Stimulated activated CD4-positive, alpha-beta T cell treated with anti-CD3 and anti-CD28 coated beads, TNF-alpha, amount 100 ng/mL, for 24 hours (primary cell): ENCODE data around the gene PCDHA7.
A peak's percentile ranks its signal among the peaks of the same experiment; 100 is the strongest.
"Not testable (repeated sequence)": the region's sequence is repeated elsewhere in the genome, so short reads cannot be mapped to it uniquely, and the experiment has no call there.

ENCODE experiments used
- DNase-seq, 3 experiments: peaks; one replicate each; pipeline ENCODE4 v3.0.0-alpha.2; 2020; ENCODE audit warnings: low read depth in 3 of 3

PCDHA7 gene

DNA sequence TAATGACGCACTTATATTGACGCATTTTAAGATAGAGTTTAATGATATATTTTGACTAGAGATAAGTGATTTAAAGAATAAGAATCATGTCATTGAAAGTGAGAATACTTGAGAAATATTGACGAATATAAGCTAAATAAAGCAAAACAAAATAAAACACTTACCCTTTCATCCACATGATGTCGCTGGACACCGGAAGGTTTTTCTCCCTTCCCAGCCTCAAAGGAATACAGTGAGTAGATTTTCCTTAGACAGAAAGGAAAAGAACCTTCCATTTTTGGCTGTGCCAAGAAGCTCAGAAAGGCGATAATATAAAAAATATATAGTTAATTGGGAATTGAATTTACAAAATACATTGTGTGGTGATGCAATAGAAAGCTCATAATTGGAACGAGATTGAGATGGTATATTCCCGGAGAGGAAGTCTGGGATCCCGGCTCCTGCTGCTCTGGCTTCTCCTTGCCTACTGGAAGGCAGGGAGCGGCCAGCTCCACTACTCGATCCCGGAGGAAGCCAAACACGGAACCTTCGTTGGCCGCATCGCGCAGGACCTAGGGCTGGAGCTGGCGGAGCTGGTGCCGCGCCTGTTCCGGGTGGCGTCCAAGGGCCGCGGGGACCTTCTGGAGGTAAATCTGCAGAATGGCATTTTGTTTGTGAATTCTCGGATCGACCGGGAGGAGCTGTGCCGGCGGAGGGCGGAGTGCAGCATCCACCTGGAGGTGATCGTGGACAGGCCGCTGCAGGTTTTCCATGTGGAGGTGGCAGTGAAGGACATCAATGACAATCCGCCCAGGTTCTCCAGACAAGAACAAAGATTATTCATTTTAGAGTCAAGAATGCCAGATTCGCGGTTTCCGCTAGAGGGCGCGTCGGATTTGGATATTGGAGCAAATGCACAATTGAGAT, 12.4 kb upstream of the PCDHA7 start, which contains the start of gene PCDHA5:
Gene PCDHA5, plus strand, starts transcription at position 239 of the 906 bp plus-strand sequence.
- peak in 1 of 3 experiments; percentile 28 for DNase-seq

DNA sequence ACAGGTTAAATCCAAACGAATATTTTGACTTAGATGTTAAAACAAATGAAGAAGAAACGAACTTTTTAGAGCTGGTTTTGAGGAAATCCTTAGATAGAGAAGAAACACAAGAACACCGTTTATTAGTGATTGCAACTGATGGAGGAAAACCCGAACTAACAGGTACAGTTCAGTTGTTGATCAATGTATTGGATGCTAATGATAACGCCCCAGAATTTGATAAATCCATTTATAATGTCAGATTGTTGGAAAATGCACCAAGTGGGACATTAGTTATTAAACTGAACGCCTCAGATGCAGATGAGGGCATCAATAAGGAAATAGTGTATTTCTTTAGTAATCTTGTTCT, 11.8 kb upstream of the PCDHA7 start:
- no peak for DNase-seq

DNA sequence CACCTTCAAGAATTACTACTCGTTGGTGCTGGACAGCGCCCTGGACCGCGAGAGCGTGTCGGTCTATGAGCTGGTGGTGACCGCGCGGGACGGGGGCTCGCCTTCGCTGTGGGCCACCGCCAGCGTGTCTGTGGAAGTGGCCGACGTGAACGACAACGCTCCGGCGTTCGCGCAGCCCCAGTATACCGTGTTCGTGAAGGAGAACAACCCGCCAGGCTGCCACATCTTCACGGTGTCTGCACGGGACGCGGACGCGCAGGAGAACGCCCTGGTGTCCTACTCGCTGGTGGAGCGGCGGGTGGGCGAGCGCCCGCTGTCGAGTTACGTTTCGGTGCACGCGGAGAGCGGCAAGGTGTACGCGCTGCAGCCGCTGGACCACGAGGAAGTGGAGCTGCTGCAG, 11.1 kb upstream of the PCDHA7 start:
- not testable (repeated sequence) for DNase-seq

DNA sequence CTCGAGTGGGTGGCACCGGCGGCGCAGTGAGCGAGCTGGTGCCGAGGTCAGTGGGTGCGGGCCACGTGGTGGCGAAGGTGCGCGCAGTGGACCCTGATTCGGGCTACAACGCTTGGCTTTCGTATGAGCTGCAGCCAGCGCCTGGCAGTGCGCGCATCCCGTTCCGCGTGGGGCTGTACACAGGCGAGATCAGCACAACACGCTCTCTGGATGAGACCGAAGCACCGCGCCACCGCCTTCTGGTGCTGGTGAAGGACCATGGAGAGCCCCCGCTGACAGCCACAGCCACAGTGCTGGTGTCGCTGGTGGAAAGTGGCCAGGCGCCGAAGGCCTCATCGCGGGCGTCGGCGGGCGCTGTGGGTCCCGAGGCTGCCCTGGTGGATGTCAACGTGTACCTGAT, 10.6 kb upstream of the PCDHA7 start:
- DNase-seq, result no peak

DNA sequence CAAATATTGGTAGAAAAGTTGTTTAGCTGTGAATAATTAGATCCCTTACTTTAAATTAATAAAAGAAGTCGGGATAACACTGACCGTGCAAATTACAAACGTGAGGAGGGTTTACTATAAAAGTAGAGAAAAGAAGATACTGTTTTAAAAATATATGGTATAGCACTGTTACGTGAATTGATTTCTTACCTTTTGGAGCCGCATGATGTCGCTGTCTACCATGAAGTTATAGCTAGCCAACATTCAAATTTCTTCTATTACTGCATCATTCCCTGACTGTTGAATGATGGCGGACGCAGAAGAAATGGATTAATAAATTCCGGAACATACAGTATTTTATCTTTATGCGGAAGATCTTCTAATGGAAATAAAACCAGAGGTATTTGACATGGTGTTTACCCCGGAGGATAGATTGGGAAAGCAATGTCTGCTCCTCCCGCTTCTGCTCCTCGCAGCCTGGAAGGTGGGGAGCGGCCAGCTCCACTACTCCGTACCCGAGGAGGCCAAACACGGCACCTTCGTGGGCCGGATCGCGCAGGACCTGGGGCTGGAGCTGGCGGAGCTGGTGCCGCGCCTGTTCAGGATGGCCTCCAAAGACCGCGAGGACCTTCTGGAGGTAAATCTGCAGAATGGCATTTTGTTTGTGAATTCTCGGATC, 6.2 kb upstream of the PCDHA7 start, which contains the start of gene PCDHA6:
Gene PCDHA6, plus strand, starts transcription at position 257 of the 658 bp plus-strand sequence. Its CDS starts 132 bp downstream, at position 389.
- no peak for DNase-seq

DNA sequence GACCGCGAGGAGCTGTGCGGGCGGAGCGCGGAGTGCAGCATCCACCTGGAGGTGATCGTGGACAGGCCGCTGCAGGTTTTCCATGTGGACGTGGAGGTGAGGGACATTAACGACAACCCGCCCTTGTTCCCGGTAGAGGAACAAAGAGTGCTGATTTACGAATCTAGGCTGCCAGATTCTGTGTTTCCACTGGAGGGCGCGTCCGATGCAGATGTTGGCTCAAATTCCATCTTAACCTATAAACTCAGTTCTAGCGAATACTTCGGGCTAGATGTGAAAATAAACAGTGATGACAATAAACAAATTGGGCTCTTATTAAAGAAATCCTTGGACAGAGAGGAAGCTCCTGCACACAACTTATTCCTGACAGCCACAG, 5.7 kb upstream of the PCDHA7 start:
- DNase-seq, result no peak

DNA sequence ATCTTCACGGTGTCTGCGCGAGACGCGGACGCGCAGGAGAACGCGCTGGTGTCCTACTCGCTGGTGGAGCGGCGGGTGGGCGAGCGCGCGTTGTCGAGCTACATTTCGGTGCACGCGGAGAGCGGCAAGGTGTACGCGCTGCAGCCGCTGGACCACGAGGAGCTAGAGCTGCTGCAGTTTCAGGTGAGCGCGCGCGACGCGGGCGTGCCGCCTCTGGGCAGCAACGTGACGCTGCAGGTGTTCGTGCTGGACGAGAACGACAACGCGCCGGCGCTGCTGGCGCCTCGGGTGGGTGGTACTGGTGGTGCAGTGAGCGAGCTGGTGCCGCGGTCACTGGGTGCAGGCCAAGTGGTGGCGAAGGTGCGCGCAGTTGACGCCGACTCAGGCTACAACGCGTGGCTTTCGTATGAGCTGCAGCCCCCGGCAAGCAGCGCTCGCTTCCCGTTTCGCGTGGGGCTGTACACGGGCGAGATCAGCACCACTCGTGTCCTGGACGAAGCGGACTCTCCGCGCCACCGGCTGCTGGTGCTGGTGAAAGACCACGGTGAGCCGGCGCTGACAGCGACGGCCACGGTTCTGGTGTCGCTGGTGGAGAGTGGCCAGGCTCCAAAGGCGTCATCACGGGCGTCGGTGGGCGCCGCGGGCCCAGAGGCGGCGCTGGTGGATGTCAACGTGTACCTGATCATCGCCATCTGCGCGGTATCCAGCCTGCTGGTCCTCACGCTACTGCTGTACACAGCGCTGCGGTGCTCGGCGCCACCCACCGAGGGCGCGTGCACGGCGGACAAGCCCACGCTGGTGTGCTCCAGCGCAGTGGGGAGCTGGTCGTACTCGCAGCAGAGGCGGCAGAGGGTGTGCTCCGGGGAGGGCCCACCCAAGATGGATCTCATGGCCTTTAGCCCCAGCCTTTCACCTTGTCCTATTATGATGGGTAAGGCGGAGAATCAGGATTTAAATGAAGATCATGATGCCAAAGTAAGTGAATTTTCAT, 4.3 kb upstream of the PCDHA7 start:
- DNase-seq, result not testable (repeated sequence)

DNA sequence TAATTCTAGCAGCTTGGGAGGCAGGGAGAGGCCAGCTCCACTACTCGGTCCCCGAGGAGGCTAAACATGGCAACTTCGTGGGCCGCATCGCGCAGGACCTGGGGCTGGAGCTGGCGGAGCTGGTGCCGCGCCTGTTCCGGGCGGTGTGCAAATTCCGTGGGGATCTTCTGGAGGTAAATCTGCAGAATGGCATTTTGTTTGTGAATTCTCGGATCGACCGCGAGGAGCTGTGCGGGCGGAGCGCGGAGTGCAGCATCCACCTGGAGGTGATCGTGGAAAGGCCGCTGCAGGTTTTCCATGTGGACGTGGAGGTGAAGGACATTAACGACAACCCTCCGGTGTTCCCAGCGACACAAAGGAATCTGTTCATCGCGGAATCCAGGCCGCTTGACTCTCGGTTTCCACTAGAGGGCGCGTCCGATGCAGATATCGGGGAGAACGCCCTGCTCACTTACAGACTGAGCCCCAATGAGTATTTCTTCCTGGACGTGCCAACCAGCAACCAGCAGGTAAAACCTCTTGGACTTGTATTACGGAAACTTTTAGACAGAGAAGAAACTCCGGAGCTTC, 455 bp downstream of the PCDHA7 start:
- not testable (repeated sequence) for DNase-seq

DNA sequence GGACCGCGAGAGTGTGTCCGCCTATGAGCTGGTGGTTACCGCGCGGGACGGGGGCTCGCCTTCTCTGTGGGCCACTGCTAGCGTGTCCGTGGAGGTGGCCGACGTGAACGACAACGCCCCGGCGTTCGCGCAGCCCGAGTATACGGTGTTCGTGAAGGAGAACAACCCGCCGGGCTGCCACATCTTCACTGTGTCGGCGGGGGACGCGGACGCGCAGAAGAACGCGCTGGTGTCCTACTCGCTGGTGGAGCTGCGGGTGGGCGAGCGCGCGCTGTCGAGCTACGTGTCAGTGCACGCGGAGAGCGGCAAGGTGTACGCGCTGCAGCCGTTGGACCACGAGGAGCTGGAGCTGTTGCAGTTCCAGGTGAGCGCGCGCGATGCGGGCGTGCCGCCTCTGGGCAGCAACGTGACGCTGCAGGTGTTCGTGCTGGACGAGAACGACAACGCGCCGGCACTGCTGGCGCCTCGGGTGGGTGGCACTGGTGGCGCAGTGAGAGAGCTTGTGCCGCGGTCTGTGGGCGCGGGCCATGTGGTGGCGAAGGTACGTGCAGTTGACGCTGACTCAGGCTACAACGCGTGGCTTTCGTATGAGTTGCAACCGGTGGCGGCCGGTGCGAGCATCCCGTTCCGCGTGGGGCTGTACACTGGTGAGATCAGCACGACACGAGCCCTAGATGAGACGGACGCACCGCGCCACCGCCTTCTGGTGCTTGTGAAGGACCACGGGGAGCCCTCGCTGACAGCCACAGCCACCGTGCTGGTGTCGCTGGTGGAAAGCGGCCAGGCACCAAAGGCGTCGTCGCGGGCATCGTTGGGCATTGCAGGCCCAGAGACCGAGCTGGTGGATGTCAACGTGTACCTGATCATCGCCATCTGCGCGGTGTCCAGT, 1.8 kb downstream of the PCDHA7 start:
- DNase-seq, result no peak

DNA sequence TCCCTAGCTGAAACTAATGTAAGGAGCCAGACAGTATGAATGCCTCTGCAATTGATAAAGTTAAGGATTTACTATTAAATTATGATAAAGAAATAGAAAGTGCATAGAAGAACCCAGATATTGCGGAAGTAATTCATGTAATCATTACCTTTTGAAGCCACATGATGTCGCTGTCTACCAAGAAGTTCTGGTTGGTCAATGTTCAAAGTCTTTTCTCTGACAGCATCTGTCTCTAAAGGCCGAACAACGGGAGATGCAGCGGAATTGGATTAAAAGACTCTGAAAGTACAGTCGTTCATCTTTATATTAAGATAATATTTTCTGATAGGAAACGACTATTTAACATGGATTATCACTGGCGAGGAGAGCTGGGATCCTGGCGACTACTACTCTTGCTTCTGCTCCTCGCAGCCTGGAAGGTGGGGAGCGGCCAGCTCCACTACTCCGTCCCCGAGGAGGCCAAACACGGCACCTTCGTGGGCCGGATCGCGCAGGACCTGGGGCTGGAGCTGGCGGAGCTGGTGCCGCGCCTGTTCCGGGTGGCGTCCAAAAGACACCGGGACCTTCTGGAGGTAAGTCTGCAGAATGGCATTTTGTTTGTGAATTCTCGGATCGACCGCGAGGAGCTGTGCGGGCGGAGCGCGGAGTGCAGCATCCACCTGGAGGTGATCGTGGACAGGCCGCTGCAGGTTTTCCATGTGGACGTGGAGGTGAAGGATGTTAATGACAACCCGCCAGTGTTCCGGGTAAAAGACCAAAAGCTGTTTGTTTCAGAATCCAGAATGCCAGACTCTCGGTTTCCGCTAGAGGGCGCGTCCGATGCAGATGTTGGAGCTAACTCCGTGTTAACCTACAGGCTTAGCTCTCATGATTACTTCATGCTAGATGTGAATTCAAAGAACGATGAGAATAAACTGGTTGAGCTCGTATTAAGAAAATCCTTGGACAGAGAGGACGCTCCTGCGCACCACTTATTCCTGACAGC, 7.2 kb downstream of the PCDHA7 start, which contains the start of gene PCDHA8:
Gene PCDHA8, plus strand, starts transcription at position 210 of the 985 bp plus-strand sequence. Its CDS starts 135 bp downstream, at position 345.
- no peak for DNase-seq

DNA sequence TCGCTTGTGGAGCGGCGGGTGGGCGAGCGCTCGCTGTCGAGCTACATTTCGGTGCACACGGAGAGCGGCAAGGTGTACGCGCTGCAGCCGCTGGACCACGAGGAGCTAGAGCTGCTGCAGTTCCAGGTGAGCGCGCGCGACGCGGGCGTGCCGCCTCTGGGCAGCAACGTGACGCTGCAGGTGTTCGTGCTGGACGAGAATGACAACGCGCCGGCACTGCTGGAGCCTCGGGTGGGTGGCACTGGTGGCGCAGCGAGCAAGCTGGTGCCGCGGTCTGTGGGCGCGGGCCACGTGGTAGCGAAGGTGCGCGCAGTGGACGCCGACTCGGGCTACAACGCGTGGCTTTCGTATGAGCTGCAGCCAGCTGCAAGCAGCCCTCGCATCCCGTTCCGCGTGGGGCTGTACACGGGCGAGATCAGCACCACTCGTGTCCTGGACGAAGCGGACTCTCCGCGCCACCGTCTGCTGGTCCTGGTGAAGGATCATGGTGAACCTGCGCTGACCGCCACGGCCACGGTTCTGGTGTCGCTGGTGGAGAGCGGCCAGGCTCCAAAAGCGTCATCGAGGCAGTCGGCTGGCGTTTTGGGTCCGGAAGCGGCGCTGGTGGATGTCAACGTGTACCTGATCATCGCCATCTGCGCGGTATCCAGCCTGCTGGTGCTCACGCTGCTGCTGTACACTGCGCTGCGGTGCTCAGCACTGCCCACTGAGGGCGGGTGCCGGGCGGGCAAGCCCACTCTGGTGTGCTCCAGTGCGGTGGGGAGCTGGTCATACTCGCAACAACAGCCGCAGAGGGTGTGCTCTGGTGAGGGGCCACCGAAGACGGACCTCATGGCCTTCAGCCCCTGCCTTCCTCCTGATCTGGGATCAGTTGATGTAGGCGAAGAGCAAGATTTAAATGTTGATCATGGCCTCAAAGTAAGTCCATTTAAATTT, 9.0 kb downstream of the PCDHA7 start:
- DNase-seq, result no peak

DNA sequence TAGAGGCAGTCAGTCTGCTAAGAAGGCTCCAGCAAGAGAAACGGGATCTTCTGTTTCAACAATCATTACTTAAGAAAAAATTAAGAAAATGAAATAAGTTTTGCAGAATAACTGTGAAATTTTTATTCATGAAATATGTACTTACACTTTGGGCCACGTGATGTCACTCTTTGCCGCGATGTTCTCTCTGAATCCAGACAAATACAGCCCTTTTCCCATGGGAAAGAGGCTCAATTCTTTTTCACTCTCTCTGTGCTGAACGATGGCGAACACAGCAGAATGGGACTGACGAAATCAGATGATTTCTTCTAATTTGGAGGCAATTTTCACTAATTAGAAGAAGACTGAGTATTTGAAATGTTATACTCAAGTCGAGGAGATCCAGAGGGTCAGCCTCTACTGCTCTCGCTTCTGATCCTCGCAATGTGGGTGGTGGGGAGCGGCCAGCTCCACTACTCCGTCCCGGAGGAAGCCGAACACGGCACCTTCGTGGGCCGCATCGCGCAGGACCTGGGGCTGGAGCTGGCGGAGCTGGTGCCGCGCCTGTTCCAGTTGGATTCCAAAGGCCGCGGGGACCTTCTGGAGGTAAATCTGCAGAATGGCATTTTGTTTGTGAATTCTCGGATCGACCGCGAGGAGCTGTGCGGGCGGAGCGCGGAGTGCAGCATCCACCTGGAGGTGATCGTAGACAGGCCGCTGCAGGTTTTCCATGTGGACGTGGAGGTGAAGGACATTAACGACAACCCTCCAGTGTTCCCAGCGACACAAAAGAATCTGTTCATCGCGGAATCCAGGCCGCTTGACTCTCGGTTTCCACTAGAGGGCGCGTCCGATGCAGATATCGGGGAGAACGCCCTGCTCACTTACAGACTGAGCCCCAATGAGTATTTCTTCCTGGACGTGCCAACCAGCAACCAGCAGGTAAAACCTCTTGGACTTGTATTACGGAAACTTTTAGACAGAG, 14.4 kb downstream of the PCDHA7 start, which contains the start of gene PCDHA9:
Gene PCDHA9, plus strand, starts transcription at position 244 of the 964 bp plus-strand sequence. Its CDS starts 114 bp downstream, at position 358.
- not testable (repeated sequence) for DNase-seq

DNA sequence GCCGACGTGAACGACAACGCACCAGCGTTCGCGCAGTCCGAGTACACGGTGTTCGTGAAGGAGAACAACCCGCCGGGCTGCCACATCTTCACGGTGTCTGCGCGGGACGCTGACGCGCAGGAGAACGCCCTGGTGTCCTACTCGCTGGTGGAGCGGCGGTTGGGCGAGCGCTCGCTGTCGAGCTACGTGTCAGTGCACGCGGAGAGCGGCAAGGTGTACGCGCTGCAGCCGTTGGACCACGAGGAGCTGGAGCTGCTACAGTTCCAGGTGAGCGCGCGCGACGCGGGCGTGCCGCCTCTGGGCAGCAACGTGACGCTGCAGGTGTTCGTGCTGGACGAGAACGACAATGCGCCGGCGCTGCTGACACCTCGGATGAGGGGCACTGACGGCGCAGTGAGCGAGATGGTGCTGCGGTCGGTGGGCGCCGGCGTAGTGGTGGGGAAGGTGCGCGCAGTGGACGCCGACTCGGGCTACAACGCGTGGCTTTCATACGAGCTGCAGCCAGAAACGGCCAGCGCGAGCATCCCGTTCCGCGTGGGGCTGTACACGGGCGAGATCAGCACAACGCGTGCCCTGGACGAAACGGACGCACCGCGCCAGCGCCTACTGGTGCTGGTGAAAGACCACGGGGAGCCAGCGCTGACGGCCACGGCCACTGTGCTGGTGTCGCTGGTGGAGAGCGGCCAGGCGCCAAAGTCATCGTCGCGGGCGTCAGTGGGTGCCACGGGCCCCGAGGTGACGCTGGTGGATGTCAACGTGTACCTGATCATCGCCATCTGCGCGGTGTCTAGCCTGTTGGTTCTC, 16.0 kb downstream of the PCDHA7 start:
- DNase-seq, result not testable (repeated sequence)

DNA sequence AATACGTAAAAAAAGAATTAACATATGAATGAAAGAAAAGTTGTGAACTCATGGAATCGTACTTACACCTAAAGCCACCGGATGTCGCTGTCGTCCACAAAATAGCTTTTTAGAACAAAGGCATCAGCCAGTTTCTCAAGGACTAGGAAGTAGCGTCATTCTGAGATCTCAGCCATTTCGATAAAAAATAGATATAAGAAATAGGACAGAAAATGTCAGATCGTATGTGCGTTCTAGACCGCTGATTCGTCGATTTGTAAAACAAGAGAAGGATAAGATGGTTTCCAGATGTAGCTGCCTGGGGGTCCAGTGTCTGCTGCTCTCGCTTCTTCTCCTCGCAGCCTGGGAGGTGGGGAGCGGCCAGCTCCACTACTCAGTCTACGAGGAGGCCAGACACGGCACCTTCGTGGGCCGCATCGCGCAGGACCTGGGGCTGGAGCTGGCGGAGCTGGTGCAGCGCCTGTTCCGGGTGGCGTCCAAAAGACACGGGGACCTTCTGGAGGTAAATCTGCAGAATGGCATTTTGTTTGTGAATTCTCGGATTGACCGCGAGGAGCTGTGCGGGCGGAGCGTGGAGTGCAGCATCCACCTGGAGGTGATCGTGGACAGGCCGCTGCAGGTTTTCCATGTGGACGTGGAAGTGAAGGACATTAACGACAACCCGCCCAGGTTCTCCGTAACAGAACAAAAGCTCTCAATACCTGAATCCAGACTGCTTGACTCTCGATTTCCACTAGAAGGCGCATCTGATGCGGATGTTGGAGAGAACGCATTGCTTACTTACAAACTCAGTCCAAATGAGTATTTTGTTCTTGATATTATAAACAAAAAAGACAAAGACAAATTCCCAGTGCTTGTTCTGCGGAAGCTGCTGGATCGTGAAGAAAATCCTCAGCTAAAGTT, 22.0 kb downstream of the PCDHA7 start, which contains the start of gene PCDHA10:
Gene PCDHA10, plus strand, starts transcription at position 126 of the 903 bp plus-strand sequence. Its CDS starts 152 bp downstream, at position 278.
- no peak for DNase-seq
